Stomach (tissue), 19 donors: ENCODE measurements around the gene CAB39. TPM values are rescaled to one million over a fixed set of nuclear protein-coding genes. Genes with fewer than 3 reads are reported as not detected.

Experiments
- DNase-seq, 2 donors: peaks; one replicate each; pipeline versions ENCODE4 v3.0.0 to v3.0.0-alpha.2; 2013 to 2019
- H3K27ac ChIP-seq, 5 donors: fragments of 200-600 bp in 4 of 5; sonication (generic) in 4 of 5; one replicate each; pipeline ENCODE4 v1.5.1; 2013 to 2019; ENCODE audit warnings: mild to moderate bottlenecking in 1 of 5, moderate library complexity in 1 of 5
- H3K27me3 ChIP-seq, 3 donors: fragments of 200-600 bp; sonication (generic); one replicate each; pipeline ENCODE4 v1.5.1; 2017 to 2019; ENCODE audit warnings: mixed run types in 1 of 3
- H3K36me3 ChIP-seq, 4 donors: fragments of 200-600 bp; sonication (generic); 1 replicate in 3 of 4; 2 replicates in 1 of 4; pipeline ENCODE4 v1.5.1; 2016 to 2019
- H3K4me1 ChIP-seq, 4 donors: fragments of 200-600 bp; sonication (generic); one replicate each; pipeline ENCODE4 v1.5.1; 2016 to 2019
- H3K4me3 ChIP-seq, 4 donors: fragments of 200-600 bp; sonication (generic) in 3 of 4; one replicate each; pipeline ENCODE4 v1.5.1; 2016 to 2019; ENCODE audit warnings: mild to moderate bottlenecking in 1 of 4
- H3K9me3 ChIP-seq, 4 donors: fragments of 200-600 bp; sonication (generic); one replicate each; pipeline ENCODE4 v1.5.1; 2016 to 2019
- CTCF ChIP-seq, 7 experiments: fragments of 450-650 bp in 4 of 7; fragments of 200-600 bp in 3 of 7; sonication (generic) in 3 of 7; IDR thresholded peaks; one replicate each; pipeline ENCODE4 v1.5.1; 2016 to 2019; ENCODE audit warnings: antibody characterized with exemption in 7 of 7, control low read depth in 2 of 7, mild to moderate bottlenecking in 1 of 7
- EP300 ChIP-seq: sonication (generic); formaldehyde crosslinking; IDR thresholded peaks from one replicate; pipeline ENCODE4 v1.6.1; 2017; ENCODE audit warnings: antibody characterized with exemption
- POLR2A ChIP-seq, 4 donors: fragments of 450-650 bp; IDR thresholded peaks; one replicate each; pipeline ENCODE4 v1.6.1; 2016; ENCODE audit warnings: antibody characterized with exemption in 4 of 4, control low read depth in 2 of 4, mild to moderate bottlenecking in 1 of 4, moderate library complexity in 1 of 4
- POLR2AphosphoS5 ChIP-seq, 3 donors: sonication (generic); formaldehyde crosslinking; IDR thresholded peaks; one replicate each; pipeline ENCODE4 v1.6.1; 2016; ENCODE audit warnings: antibody characterized with exemption in 3 of 3
- WGBS, 5 donors: extraction: QIAGEN DNeasy Blood & Tissue Kit in 3 of 5; methylation state at CpG; one replicate each; pipeline versions ENCODE4 v1.1.5 to v1.1.7; 2013 to 2018; 5-methylcytosine and 5-hydroxymethylcytosine counted together
- intact Hi-C: fragments of 100-400 bp; cut with DNase I; formaldehyde crosslinking; loops from one replicate; pipeline ENCODE4 v1.15.1; 2023; ENCODE audit warnings: low total_unique reads
- long read RNA-seq, 10 donors: transcript quantifications; one replicate each; lab custom pipeline, GENCODE V29; 2026
- polyA plus RNA-seq, 3 donors: library from polyadenylated mRNA; stranded (reverse); fragments of 200-250 nt; gene quantifications; one replicate each; pipeline ENCODE4 v1.2.3, GENCODE V29; 2013
- total RNA-seq, 5 donors: library from RNA; depleted of rRNA; stranded (reverse); fragments of >200 nt; gene quantifications; one replicate each; pipeline versions ENCODE4 v1.1.0 to v1.2.3, GENCODE V29; 2014 to 2016
- donor health status: healthy with polysubstance abuse.
- donor health status: Bipolar disorder and iron deficiency.
- donor health status: healthy.

CAB39 gene
- total RNA-seq (100 to 1,000 TPM in 1 of 5 donors, 10 to 100 TPM in 4; 83.9 to 126 (median 86.9) TPM), polyA plus RNA-seq (10 to 100 TPM; 21.8 to 56.4 (median 36.9) TPM)
- long read RNA-seq, donor 1, partial matches to known transcripts: 36 of 41 reads
- long read RNA-seq, donor 1, other reads (novel, unspliced or antisense): 0 of 41 reads
- long read RNA-seq, donor 2, transcript CAB39-201 (9 exons, 3,826 nt): major isoform, 6 of 6 reads
- long read RNA-seq, donor 2, partial matches to known transcripts: 0 of 6 reads
- long read RNA-seq, donor 2, other reads (novel, unspliced or antisense): 0 of 6 reads
- long read RNA-seq, donor 3, partial matches to known transcripts: 0 of 4 reads
- long read RNA-seq, donor 3, other reads (novel, unspliced or antisense): 0 of 4 reads
- long read RNA-seq, donor 4, partial matches to known transcripts: 0 of 1 reads
- long read RNA-seq, donor 4, other reads (novel, unspliced or antisense): 0 of 1 reads
- long read RNA-seq, donor 5, partial matches to known transcripts: 8 of 14 reads
- long read RNA-seq, donor 5, other reads (novel, unspliced or antisense): 0 of 14 reads
- long read RNA-seq, donor 6: 0 reads
- long read RNA-seq, donor 7, transcript CAB39-201 (9 exons, 3,826 nt): major isoform, 6 of 76 reads
- long read RNA-seq, donor 7, partial matches to known transcripts: 70 of 76 reads
- long read RNA-seq, donor 7, other reads (novel, unspliced or antisense): 0 of 76 reads
- long read RNA-seq, donor 8, transcript CAB39-201 (9 exons, 3,826 nt): major isoform, 5 of 23 reads
- long read RNA-seq, donor 8, partial matches to known transcripts: 16 of 23 reads
- long read RNA-seq, donor 8, other reads (novel, unspliced or antisense): 0 of 23 reads
- long read RNA-seq, donor 9: 0 reads
- long read RNA-seq, donor 10, partial matches to known transcripts: 11 of 12 reads
- long read RNA-seq, donor 10, other reads (novel, unspliced or antisense): 0 of 12 reads

DNA sequence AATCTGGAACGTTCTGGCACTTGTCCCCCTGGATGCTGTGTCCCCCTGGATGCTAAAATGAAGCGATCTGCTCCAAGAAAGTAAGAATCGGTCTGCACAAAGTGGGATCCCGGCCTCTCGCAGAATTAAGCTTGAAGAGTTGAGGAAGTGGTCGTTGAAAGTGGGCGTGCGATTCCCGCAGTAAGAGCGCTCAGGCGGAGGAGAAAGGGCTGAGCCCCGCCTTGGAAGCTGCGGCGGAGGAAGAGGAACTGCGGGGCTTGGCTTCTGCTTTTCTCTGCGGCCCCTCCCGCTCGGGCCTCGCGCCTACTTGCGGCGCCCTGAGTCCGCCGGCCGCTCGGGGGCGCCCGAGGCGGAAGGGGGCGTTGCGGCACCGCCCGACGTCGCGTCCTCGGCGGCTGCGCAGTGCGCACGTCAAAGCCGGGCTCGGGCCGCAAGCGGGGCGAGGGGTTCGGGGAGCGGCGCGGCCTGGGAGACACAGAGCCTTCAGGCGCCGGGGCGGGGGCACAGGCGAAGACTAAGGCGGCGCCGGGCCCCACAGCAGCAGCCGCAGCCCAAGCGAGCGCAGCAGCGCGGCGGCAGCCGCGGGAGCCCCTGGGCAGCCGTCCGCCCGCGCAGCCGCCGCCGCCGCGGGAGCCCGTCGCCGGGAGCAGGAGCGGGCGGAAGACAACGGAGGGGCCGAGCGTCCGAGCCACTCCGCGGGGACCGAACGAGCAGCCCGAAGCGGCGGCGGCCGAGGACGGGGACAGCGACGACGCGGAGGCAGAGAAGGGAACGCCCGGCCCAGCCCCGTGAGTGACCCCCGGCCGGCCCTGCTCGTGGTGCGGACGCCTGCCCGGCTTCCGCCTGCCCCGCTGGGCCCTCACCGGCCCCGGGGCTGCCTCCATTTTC, at the start of gene CAB39:
Gene CAB39 (plus strand): TSS at position 400 of the 888 bp plus-strand sequence. CDS start 47,160 bp downstream, outside the sequence.
- H3K4me3 ChIP-seq: peak within 1 kb of the TSS; percentile 74 to 99 (median 92)
- WGBS, 5 donors: 0 to 1% (median 0%) methylated on average over 15 to 110 of the region's 110 CpGs
- intact Hi-C loops: loop anchor here (10.0 kb wide), 1 partner anchor 92 kb away; no protein-coding TSS in a partner anchor
- no peak for TF ChIP-seq POLR2A (IDR thresholded peaks at IDR 0.05)
- TF ChIP-seq CTCF (IDR thresholded peaks at IDR 0.05): peak in 5 of 7 experiments; percentile 32 to 91 (median 84)
- TF ChIP-seq POLR2AphosphoS5 (IDR thresholded peaks at IDR 0.05): peak; percentile 80 to 94 (median 91)
- TF ChIP-seq EP300: no peak
- peaks cover 22 to 49% (median 37%) of the 10 kb centered on the region in 4 donors for H3K4me1 ChIP-seq
- H3K27ac ChIP-seq: peak within 1 kb of the TSS; percentile 96 to 100 (median 98)
- H3K36me3 ChIP-seq: no peaks in the 10 kb centered on the region
- DNase-seq: peak; percentile 90 to 97
- H3K27me3 ChIP-seq: no peaks in the 10 kb centered on the region
- H3K9me3 ChIP-seq: no peaks in the 10 kb centered on the region

- H3K9me3 ChIP-seq: no peaks in the 10 kb centered on the region
- H3K27ac ChIP-seq: no peak overlapping the region
- no peaks in the 10 kb centered on the region for H3K36me3 ChIP-seq
- WGBS, 5 donors: 55 to 77% (median 66%) methylated on average over 3 to 4 of the region's 4 CpGs
- H3K4me1 ChIP-seq: peaks cover 0 to 88% (median 15%) of the 10 kb centered on the region in 4 donors
- H3K27me3 ChIP-seq: no peaks in the 10 kb centered on the region
- intact Hi-C loops: no loop called here
- TF ChIP-seq EP300 (no peak), CTCF (IDR thresholded peaks at IDR 0.05) (no peak), POLR2A (IDR thresholded peaks at IDR 0.05) (no peak), POLR2AphosphoS5 (IDR thresholded peaks at IDR 0.05) (no peak)
- no peak for DNase-seq
- no peak overlapping the region for H3K4me3 ChIP-seq
These were observed 48.5 kb upstream of the CAB39 start for GRCh38 chr2:230664128-230664527.

GRCh38 chr2:230664844-230665243, 47.8 kb upstream of the CAB39 start:
- no peak for TF ChIP-seq POLR2A (IDR thresholded peaks at IDR 0.05)
- no peak for TF ChIP-seq POLR2AphosphoS5 (IDR thresholded peaks at IDR 0.05)
- TF ChIP-seq EP300: no peak
- no peak for TF ChIP-seq CTCF (IDR thresholded peaks at IDR 0.05)
- intact Hi-C loops: no loop called here
- 81 to 89% (median 88%) methylated on average over 7 of the region's 7 CpGs for WGBS, 5 donors

More at GRCh38 chr2:230664844-230665243, 47.8 kb upstream of the CAB39 start:
- no peak overlapping the region for H3K27ac ChIP-seq
- no peaks in the 10 kb centered on the region for H3K27me3 ChIP-seq
- no peaks in the 10 kb centered on the region for H3K9me3 ChIP-seq
- H3K4me3 ChIP-seq: no peak overlapping the region
- no peaks in the 10 kb centered on the region for H3K36me3 ChIP-seq
- no peak for DNase-seq
- H3K4me1 ChIP-seq: peaks cover 0 to 83% (median 15%) of the 10 kb centered on the region in 4 donors
